GM19238 (cell line): ENCODE data around the gene CA12.
"Not testable (repeated sequence)": the region's sequence is repeated elsewhere in the genome, so short reads cannot be mapped to it uniquely, and the experiment has no call there.

Source experiments
- DNase-seq: peaks from one replicate; pipeline ENCODE4 v3.0.0; 2011; ENCODE audit warnings: low spot score; ENCODE audit not compliant: insufficient read length

CA12 gene

GRCh38 chr15:63381301-63382204 is at the start of gene CA12:
Gene CA12 (minus strand): TSS chr15:63381846. CDS start chr15:63381720, 126 bp downstream.
- DNase-seq = no peak

DNA sequence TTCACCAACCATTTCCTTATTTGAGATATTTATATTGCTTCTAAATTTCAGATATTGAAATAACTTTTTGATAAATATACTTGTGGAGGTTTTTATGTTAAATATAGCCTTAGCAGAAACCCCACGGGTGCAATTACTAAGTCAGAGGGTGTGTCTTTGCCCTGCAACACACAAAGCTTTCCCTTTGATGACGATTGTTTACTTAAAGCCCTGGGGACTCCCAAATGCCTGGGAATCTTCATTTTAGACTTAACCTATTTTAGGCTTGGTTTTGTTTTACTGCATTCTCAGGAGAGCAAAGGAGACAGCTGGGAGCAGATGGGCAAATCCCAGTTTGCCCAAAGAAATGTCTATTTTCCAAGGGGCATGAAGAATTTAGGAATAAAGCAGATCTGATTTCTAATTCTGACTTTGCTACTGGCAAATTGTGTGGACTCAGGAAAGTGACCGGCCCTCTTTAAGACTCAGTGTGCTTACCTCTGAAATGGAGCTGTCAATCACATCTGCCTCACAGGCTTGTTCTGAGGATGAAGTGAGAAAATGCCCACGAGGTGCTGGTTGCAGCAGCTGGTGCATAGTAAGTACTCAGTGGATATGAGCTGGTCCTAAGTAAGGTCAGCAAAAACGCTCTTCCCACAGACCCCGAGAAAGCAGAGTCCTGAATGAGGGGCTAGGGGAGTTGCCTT is 49.3 kb upstream of the CA12 start:
- DNase-seq = no peak

DNA sequence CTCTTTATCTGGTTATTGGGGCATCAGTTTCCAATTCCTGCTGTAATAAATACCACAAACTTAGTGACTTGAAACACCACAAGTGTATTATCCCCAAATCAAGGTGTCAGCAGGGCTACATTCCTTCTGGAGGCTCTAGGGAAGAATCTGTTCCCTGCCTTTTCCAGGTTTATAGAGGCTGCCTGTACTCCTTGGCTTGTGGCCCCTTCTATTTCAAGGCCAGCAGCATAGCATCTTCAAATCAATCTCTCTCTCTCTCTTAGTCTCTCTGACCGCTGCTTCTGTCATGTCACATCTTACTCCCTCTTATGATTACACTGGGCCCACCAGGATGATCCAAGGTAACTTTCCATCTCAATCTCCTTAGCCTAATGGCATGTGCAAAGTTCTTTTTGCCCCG is 44.9 kb upstream of the CA12 start:
- DNase-seq = no peak

- no peak for DNase-seq
Measured at GRCh38 chr15:63425426-63425985, 43.9 kb upstream of the CA12 start.

- DNase-seq = no peak
Measured at GRCh38 chr15:63422891-63423590, 41.4 kb upstream of the CA12 start.

DNA sequence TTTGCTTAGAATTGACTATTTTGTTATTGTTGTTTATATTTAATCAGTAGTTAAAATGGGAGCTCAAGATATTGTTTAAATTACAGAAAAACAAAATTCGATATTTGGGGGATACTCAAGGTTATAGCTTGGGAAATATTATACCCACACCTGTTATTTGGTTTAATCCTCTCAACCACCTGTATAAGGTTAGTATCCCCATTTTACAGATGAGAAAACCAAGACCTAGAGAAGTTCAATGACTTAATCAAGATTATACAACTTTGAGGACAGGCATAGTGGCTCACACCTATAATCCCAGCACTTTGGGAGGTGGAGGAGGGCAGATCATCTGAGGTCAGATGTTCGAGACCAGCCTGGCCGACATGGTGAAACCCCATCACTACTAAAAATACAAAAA is 39.8 kb upstream of the CA12 start:
- no peak for DNase-seq

DNA sequence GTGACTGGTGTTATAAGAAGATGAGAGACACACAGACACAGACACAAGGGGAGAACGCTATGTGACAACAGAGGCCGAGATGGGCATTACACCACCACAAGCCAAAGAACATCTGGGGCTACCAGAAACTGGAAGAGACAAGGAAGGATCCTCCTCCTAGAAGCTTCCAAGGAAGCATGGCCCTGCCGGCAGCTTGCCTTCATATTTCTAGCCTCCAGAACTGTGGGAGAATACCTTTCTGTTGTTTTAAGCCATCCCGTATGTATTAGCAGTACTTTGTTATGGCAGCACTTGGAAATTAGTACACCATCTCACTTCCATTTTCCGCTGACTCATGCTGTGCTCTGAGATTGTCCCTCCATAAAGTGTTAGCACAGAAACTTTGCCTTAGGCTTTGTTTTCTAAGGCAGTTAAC is 38.7 kb upstream of the CA12 start:
- DNase-seq = no peak

DNA sequence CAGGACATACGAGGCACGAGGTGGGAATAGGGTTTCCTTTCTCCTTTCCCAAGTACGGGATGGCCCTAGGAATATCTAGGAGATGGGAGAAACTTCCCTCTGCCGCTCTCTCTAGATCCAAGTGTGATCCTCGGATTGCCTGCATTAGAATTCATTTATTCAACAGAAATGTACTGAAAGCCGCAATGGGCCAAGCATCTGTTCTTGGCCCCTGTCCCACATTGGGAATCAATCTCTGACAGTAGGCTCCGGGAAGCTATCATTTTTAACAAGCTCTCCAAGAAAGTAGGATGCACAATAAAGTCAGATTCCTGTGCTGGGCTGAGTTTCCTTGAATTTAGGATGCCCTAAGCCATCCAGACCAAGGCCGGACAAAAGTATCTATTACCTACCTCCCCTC is 37.2 kb upstream of the CA12 start:
- DNase-seq = no peak

- no peak for DNase-seq
Measured at GRCh38 chr15:63417721-63418120, 36.1 kb upstream of the CA12 start.

GRCh38 chr15:63417274-63417673 is 35.6 kb upstream of the CA12 start:
- DNase-seq = not testable (repeated sequence)

DNA sequence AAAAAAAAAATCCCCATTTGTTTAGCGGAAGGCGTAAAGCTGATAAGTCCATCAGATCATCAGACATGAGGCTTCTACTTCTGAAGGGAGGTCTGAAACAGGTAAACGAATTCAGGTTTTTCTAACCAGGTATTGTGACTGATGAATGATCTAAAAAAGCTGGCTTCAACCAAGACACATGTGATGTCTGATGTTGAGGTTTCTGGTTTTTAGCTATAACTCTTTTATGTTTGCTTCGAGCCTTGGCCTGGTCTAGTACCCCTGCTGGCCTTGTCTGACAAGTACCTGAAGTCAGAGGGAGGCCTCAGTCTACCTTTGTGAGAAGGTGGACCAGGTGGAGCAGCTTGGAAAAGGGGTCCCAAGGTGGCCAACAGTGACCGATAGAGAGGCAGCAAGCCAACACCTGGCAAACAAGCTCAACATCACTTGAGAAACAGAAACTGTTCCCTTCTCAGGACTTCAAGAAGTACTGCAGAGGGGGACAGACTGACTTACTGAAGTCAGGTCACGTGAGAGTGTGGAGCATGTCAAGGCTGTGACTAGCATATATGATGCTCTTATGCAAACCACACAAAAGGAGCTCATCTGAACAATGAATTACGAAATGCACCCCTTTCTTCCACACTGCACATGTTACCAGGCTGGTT is 33.0 kb upstream of the CA12 start:
- DNase-seq = no peak

DNA sequence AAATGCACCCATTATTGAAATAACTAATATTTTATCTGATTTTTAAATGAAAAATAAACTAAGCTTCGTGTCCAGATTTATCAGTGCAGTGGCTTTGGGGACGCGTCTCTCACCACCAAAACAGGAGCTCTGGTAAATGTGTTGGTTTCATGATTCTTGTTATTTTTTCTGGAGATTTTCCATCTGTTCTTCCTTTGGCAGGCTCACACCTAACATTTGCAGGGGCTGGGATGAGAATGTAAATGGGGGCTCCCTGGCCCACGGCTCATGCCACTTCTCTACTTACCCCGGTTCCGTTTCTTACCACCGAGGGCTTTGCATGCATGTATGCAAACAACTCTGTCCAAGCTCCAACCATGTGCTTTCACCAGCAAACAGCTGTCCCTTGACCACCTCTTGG is 30.9 kb upstream of the CA12 start:
- DNase-seq = no peak

GRCh38 chr15:63411866-63412265 is 30.2 kb upstream of the CA12 start:
- no peak for DNase-seq

DNA sequence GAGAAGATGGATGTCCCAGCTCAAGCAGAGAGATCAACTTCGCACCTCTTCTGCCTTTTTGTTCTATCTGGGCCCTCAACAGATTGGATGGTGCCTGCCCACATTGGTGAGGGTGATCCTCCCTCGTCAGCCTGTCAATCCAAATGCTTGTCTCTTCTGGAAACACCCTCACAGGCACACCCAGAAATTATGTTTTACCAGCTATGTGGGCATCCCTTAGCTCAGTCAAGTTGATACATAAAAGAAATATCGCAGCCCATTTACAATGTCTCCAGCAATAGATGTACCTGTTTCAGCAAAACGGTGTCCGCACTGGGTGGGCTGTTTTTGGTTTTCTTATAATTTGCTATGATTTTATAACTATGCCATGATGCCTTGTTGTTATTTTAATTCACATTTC is 27.5 kb upstream of the CA12 start:
- no peak for DNase-seq

DNA sequence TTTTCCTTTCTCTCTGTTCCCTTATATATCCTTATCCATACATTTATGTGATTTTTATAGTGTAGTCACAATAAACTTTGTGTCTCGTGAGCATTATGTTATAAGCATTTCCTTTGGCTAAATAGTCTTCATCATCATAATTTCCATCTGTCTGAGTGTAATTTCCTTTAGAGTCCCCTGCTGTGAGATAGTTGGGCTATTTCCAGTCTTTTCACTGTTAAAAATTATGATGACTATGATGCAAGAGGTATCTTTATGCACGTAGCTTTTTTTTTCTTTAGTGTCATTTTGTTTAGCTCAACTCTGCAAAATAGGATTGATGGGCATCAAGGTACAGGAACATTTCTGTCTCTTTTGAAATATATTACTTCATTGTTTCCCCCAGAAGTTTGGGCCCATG is 26.9 kb upstream of the CA12 start:
- DNase-seq = no peak

DNA sequence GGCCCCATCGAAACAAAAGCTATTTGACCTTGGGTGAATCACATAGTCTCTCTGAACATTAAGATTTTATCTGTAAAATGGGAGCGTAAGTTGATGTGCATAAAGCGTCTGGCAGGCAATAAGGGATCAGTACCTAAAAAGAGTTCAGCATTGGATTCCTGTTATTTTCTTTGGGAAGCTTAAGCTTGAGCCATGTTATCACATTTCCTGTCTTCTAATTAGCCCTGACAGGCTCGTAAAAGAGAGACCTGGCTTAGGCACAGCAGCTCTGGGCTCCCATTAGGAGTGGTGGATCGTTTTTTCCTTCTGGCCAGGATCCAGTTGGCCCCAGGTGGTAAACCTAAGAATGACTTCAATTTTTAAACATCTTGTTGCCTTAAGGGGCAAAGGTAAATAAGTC is 26.0 kb upstream of the CA12 start:
- no peak for DNase-seq

- no peak for DNase-seq
Measured at GRCh38 chr15:63405683-63406390, 24.2 kb upstream of the CA12 start.

DNA sequence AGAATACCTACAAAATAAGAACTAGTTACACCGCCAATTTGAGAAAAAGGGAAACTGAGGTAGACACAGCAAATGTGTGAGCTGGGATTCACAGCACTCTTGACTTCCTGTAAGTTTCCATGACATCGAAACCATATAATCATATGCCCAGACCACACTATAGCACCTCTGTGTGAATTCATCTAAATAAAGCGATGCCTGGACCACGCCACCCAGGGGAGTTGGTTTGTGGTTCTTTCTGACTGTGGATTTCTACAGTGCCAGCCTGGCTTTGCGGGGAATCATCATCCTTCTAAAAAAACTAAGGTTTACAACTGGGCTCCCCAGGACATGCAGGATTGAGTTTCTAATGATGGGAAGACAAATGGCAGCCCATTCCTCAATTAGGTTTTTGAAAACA is 23.5 kb upstream of the CA12 start:
- no peak for DNase-seq

DNA sequence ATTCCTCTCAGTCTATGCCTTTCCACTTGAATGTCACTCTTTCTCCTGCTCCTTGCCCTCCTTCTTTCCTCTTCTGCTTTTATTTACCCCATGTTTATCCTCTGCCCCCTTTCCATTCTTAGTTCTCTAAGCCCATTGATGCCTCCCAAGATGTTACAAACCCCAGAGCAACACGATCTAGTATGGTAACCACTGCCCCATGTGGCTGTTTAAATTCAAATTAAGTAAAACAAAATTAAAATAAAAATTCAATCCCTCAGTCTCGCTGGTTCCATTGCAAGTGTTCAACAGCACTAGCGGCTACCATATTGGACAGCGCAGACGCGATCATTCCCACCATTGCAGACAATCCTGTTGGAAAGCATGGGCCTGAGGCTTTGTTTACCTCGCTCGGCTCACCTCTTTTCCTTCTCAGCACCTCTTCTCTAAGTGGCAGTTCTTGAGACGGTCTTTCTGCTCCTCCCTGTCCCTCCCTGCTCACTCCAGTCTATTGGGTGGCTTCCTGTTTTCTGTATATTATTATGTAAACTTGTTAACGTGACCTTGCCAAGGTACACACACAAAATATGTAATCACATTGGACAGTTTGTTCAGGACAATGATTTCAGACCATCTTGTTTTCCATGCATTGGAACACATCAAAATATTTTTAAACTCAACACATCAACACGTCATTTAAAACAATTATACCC is 21.8 kb upstream of the CA12 start:
- DNase-seq = no peak
